CD4-positive, alpha-beta memory T cell (primary cell): Measurements from ENCODE around the gene TP53I11. TPM values are rescaled to one million over a fixed set of nuclear protein-coding genes. Genes with fewer than 3 reads are reported as not detected.

Experiments used
- CTCF ChIA-PET: fragments of 350-600 bp; sonication (Branson Sonifier 250); formaldehyde crosslinking; loops from one replicate; lab custom pipeline; 2021; ENCODE audit warnings: inconsistent platforms; ENCODE audit not compliant: partially characterized antibody; lab: Charles Lee
- POLR2A ChIA-PET: fragments of 350-600 bp; sonication (Branson Sonifier 250); formaldehyde crosslinking; loops from one replicate; lab custom pipeline; 2021; ENCODE audit not compliant: partially characterized antibody; lab: Charles Lee
- DNase-seq, 5 donors: peaks; one replicate each; pipeline versions ENCODE4 v3.0.0 to v3.0.0-alpha.2; 2020 to 2022; ENCODE audit warnings: mixed read lengths in 1 of 5
- H3K27ac ChIP-seq: one replicate; pipeline ENCODE4 v1.7.0; 2013; ENCODE audit warnings: low read depth, low read length
- H3K27me3 ChIP-seq: 2 replicates; pipeline ENCODE4 v1.7.0; 2013; ENCODE audit warnings: mild to moderate bottlenecking, low read length, moderate library complexity; ENCODE audit not compliant: insufficient read depth
- H3K36me3 ChIP-seq: 2 replicates; pipeline ENCODE4 v1.7.0; 2013; ENCODE audit warnings: mild to moderate bottlenecking, low read length, moderate library complexity; ENCODE audit not compliant: insufficient read depth
- H3K4me1 ChIP-seq: 2 replicates; pipeline ENCODE4 v1.7.0; 2013; ENCODE audit warnings: mild to moderate bottlenecking, low read length, moderate library complexity; ENCODE audit not compliant: insufficient read depth
- H3K4me3 ChIP-seq, 2 donors: one replicate each; pipeline ENCODE4 v1.7.0; 2013; ENCODE audit warnings: low read length in 2 of 2, mild to moderate bottlenecking in 1 of 2
- H3K9me3 ChIP-seq, 2 donors: one replicate each; pipeline ENCODE4 v1.7.0; 2013; ENCODE audit warnings: low read length in 2 of 2, control low read depth in 1 of 2; ENCODE audit not compliant: control insufficient read depth in 1 of 2
- H3K27ac Mint-ChIP-seq, 7 donors: one replicate each; pipeline ENCODE4 v1.8.0; 2020 to 2021; ENCODE audit warnings: mixed read lengths in 7 of 7, mild to moderate bottlenecking in 6 of 7, inconsistent platforms in 3 of 7, moderate library complexity in 3 of 7
- H3K27me3 Mint-ChIP-seq, 2 donors: one replicate each; pipeline ENCODE4 v1.8.0; 2020 to 2021; ENCODE audit warnings: mixed read lengths in 2 of 2
- H3K36me3 Mint-ChIP-seq, 2 donors: one replicate each; pipeline ENCODE4 v1.8.0; 2020 to 2021; ENCODE audit warnings: mixed read lengths in 2 of 2, inconsistent platforms in 1 of 2, mild to moderate bottlenecking in 1 of 2
- H3K4me1 Mint-ChIP-seq, 4 donors: one replicate each; pipeline ENCODE4 v1.8.0; 2020 to 2021; ENCODE audit warnings: mixed read lengths in 4 of 4, mild to moderate bottlenecking in 1 of 4
- H3K4me3 Mint-ChIP-seq, 8 donors: one replicate each; pipeline ENCODE4 v1.8.0; 2020 to 2021; ENCODE audit warnings: mixed read lengths in 8 of 8, mild to moderate bottlenecking in 7 of 8, moderate library complexity in 6 of 8, inconsistent platforms in 3 of 8
- H3K9me3 Mint-ChIP-seq, 8 donors: one replicate each; pipeline ENCODE4 v1.8.0; 2020 to 2021; ENCODE audit warnings: mixed read lengths in 8 of 8, mild to moderate bottlenecking in 5 of 8, inconsistent platforms in 3 of 8, moderate library complexity in 1 of 8
- intact Hi-C: fragments of 100-400 bp; cut with micrococcal nuclease; formaldehyde crosslinking; loops from one replicate; pipeline ENCODE4 v1.15.1; 2023
- polyA plus RNA-seq, 2 donors: library from polyadenylated mRNA; unstranded; fragments of 300-500 nt; fragmentation: Illumina TruSeq; gene quantifications; one replicate each; pipeline ENCODE4 v1.2.3, GENCODE V29; 2021
- total RNA-seq, 2 experiments: library from RNA; stranded (reverse); gene quantifications; one replicate each; pipeline ENCODE4 v1.2.3, GENCODE V29; 2021

Gene TP53I11
- total and polyA plus RNA-seq, 4 experiments from 2014 or later = 1.1 to 7.0 (median 5.1) TPM

GRCh38 chr11:44944181-44944852, 6.4 kb downstream of the TP53I11 start:
- H3K36me3 ChIP-seq = no peaks in the 10 kb centered on the region
- Mint-ChIP-seq H3K4me1 (peaks cover 7 to 38% (median 15%) of the 10 kb centered on the region in 4 donors), H3K36me3 (no peaks in the 10 kb centered on the region), H3K9me3 (no peaks in the 10 kb centered on the region), H3K4me3 (no peak overlapping the region), H3K27ac (no peak overlapping the region), H3K27me3 (no peaks in the 10 kb centered on the region)
- H3K4me1 ChIP-seq = peaks cover 11% of the 10 kb centered on the region
- H3K27me3 ChIP-seq = no peaks in the 10 kb centered on the region
- ChIA-PET POLR2A (no interaction called here), CTCF (interaction anchor here (4.5 to 5.5 kb wide), 3 partner anchors 7 to 159 kb away, joined by 24 to 80 read pairs (median 51); no protein-coding TSS in a partner anchor)
- H3K9me3 ChIP-seq = no peaks in the 10 kb centered on the region
- intact Hi-C loops = no loop called here
- DNase-seq = no peak
- no peak overlapping the region for H3K4me3 ChIP-seq
- H3K27ac ChIP-seq = no peak overlapping the region

DNA sequence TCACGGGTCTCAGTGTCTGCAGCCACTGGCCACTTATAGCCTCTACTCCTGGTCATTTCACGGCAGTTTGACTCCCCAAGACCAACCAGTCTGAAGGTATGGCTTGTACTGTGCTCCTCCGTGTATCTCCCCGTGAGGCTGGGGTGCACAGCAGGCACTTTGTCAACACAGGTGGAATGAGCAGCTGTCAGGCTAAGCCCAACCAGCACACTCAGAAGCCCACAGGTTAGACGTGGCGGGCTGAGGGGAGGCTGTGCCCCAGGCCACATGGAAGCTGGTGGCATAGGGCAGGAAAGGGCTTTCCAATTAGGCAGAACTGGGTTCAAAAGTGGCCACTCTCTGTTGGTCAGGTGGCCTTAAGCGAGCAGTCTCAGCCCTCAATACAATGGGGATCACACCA, 7.0 kb downstream of the TP53I11 start:
- H3K4me3 Mint-ChIP-seq = peak overlapping the region in 1 of 8 donors; percentile 13
- POLR2A ChIA-PET = no interaction called here
- H3K36me3 Mint-ChIP-seq = no peaks in the 10 kb centered on the region
- CTCF ChIA-PET = interaction anchor here (4.5 to 18.9 kb wide), 3 partner anchors 15 to 162 kb away, joined by 24 to 1298 read pairs (median 80); no protein-coding TSS in a partner anchor
- peaks cover 7 to 33% (median 15%) of the 10 kb centered on the region in 4 donors for H3K4me1 Mint-ChIP-seq
- Histone ChIP-seq H3K4me3 (no peak overlapping the region), H3K4me1 (peaks cover 11% of the 10 kb centered on the region), H3K27ac (no peak overlapping the region), H3K27me3 (no peaks in the 10 kb centered on the region), H3K36me3 (no peaks in the 10 kb centered on the region), H3K9me3 (no peaks in the 10 kb centered on the region)
- intact Hi-C loops = no loop called here
- peak overlapping the region in 2 of 7 donors; percentile 37 to 72 for H3K27ac Mint-ChIP-seq
- DNase-seq = no peak
- H3K9me3 Mint-ChIP-seq = no peaks in the 10 kb centered on the region
- no peaks in the 10 kb centered on the region for H3K27me3 Mint-ChIP-seq

DNA sequence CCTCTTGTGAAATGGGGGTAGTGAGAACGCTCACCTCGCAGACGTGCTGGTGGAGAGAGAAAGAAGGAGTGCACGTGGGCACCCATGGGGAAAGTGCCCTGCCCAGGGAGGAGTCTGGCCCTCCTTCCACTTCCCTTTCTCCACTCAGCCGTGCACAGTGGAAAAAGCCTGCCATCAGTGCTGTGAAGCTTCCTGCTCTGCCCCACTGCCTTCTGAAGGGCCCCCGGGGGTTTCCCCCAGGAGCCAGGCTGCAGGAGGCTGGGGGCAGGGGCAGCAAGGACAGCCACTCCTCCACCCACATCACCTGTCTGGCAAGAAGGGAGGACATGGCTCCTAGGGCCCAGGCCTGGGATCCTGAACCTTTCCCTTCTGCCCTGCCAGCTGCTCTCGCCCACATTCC, 7.6 kb downstream of the TP53I11 start:
- CTCF ChIA-PET = interaction anchor here (0.8 to 18.9 kb wide), 3 partner anchors 15 to 396 kb away, joined by 3 to 1298 read pairs (median 24); no protein-coding TSS in a partner anchor
- Mint-ChIP-seq H3K36me3 (no peaks in the 10 kb centered on the region), H3K4me1 (peaks cover 7 to 31% (median 14%) of the 10 kb centered on the region in 4 donors), H3K27ac (peak overlapping the region in 2 of 7 donors; percentile 37 to 72), H3K9me3 (no peaks in the 10 kb centered on the region), H3K4me3 (no peak overlapping the region), H3K27me3 (no peaks in the 10 kb centered on the region)
- Histone ChIP-seq H3K27me3 (no peaks in the 10 kb centered on the region), H3K27ac (no peak overlapping the region), H3K4me3 (no peak overlapping the region), H3K36me3 (no peaks in the 10 kb centered on the region), H3K4me1 (peaks cover 11% of the 10 kb centered on the region), H3K9me3 (no peaks in the 10 kb centered on the region)
- intact Hi-C loops = no loop called here
- no peak for DNase-seq
- POLR2A ChIA-PET = no interaction called here

DNA sequence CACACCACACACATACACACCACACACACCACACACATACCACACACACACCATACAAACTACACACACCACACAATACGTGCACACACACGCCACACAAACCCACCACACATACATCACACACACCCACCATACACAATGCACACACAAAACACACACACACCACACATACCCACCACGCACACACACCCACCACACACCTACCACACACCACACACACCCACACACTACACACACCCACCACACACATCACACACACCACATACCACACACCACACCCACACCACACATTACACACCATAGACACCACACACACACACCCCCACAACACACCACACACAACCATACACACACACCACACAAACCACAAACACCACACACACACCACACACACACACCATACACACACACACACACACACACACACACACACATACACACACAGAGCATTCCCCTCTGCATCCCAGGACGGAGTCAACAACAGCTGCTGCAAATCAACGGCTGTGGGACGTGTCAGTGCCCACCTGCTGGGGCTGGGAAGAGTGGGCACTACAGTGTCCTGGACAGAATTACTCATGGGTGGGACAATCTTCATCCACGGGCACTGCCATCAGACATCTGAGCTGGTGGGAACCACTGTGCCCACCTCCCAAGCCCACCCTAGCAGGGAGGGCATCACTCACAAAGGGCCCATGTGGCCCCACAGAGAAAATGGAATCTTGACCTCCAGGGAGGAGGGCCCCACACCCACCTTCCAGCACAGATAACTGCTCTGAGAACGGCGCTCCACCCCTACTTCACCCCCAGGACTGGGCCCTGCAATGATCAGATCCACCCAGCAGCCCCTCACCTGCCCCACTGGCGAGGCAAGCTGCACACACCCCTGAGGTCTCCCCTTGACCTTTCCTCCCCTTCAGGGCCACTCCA, 8.4 kb downstream of the TP53I11 start:
- peaks cover 11% of the 10 kb centered on the region for H3K4me1 ChIP-seq
- peak overlapping the region in 3 of 7 donors; percentile 1 to 88 (median 51) for H3K27ac Mint-ChIP-seq
- H3K27me3 ChIP-seq = no peaks in the 10 kb centered on the region
- POLR2A ChIA-PET = no interaction called here
- no peak for DNase-seq
- H3K27ac ChIP-seq = no peak overlapping the region
- CTCF ChIA-PET = interaction anchor here (0.8 to 18.9 kb wide), 6 partner anchors 8 to 397 kb away, joined by 3 to 1298 read pairs (median 16); partner anchors contain the start of gene TP53I11
- intact Hi-C loops = no loop called here
- H3K36me3 Mint-ChIP-seq = no peaks in the 10 kb centered on the region
- H3K4me1 Mint-ChIP-seq = peaks cover 7 to 31% (median 13%) of the 10 kb centered on the region in 4 donors
- no peaks in the 10 kb centered on the region for H3K9me3 ChIP-seq
- no peak overlapping the region for H3K4me3 ChIP-seq
- no peaks in the 10 kb centered on the region for H3K9me3 Mint-ChIP-seq
- H3K27me3 Mint-ChIP-seq = no peaks in the 10 kb centered on the region
- no peaks in the 10 kb centered on the region for H3K36me3 ChIP-seq
- H3K4me3 Mint-ChIP-seq = peak overlapping the region in 1 of 8 donors; percentile 43

DNA sequence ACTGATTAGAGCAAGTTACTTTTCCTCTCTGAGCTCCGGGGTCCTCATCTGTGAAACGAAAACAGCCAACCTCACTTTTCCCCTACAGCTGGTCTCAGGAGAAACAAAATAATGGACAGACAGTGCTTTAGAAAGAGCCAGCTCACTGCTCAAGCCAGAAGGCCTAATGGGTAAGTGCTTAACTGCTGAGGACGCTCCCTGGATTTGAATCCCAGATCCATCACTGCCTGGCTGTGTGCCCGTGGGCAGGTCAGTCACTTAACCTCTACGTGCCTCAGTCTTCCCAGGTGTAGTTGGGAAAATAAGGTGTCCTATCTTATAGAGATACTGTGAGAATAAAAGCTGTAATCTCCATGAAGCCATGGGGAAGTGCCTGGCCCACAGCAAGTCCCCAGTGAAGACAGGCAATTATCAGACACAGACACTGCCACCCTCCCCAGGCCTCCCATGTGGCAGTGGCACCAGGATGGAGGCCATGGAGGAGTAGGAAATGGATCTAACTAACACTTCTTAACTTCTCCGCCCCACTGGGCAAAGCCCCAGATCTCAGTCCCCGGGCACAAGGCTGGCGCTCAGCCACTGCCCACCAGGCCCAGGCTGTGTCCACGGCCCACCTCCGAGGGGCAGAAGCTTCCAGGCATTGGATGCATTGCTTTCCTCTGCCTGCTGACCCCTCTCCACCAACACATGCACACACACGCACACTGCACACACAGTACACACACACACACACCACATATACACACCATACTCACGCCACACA, 9.2 kb downstream of the TP53I11 start:
- Histone ChIP-seq H3K27ac (no peak overlapping the region), H3K36me3 (no peaks in the 10 kb centered on the region), H3K4me1 (peaks cover 14% of the 10 kb centered on the region), H3K9me3 (no peaks in the 10 kb centered on the region), H3K27me3 (no peaks in the 10 kb centered on the region), H3K4me3 (no peak overlapping the region)
- ChIA-PET CTCF (interaction anchor here (1.2 to 18.9 kb wide), 4 partner anchors 9 to 165 kb away, joined by 5 to 1298 read pairs (median 56); partner anchors contain the start of gene TP53I11), POLR2A (no interaction called here)
- intact Hi-C loops = no loop called here
- peak overlapping the region in 1 of 7 donors; percentile 1 for H3K27ac Mint-ChIP-seq
- H3K27me3 Mint-ChIP-seq = no peaks in the 10 kb centered on the region
- H3K4me1 Mint-ChIP-seq = peaks cover 7 to 31% (median 14%) of the 10 kb centered on the region in 4 donors
- no peaks in the 10 kb centered on the region for H3K36me3 Mint-ChIP-seq
- DNase-seq = no peak
- no peak overlapping the region for H3K4me3 Mint-ChIP-seq
- no peaks in the 10 kb centered on the region for H3K9me3 Mint-ChIP-seq

GRCh38 chr11:44940835-44941234, 9.8 kb downstream of the TP53I11 start:
- no peak for DNase-seq
- no peak overlapping the region for H3K4me3 ChIP-seq
- ChIA-PET CTCF (interaction anchor here (1.2 to 18.9 kb wide), 4 partner anchors 9 to 165 kb away, joined by 5 to 1298 read pairs (median 56); partner anchors contain the start of gene TP53I11), POLR2A (no interaction called here)
- intact Hi-C loops = no loop called here
- no peaks in the 10 kb centered on the region for H3K27me3 Mint-ChIP-seq
- no peaks in the 10 kb centered on the region for H3K36me3 ChIP-seq
- peaks cover 16% of the 10 kb centered on the region for H3K4me1 ChIP-seq
- no peak overlapping the region for H3K4me3 Mint-ChIP-seq
- H3K4me1 Mint-ChIP-seq = peaks cover 9 to 31% (median 15%) of the 10 kb centered on the region in 4 donors
- H3K27ac ChIP-seq = no peak overlapping the region
- no peaks in the 10 kb centered on the region for H3K9me3 ChIP-seq
- peak overlapping the region in 1 of 7 donors; percentile 69 for H3K27ac Mint-ChIP-seq
- no peaks in the 10 kb centered on the region for H3K27me3 ChIP-seq
- H3K9me3 Mint-ChIP-seq = no peaks in the 10 kb centered on the region
- no peaks in the 10 kb centered on the region for H3K36me3 Mint-ChIP-seq
